Activated T-helper 17 cell treated with anti-CD3 and anti-CD28 coated beads, Interleukin-2, amount 50 U/mL, for 72 hours (primary cell): Measurements from ENCODE around the gene EHD1. TPM values are rescaled to one million over a fixed set of nuclear protein-coding genes. Genes with fewer than 3 reads are reported as not detected.
"Not testable (repeated sequence)": the region's sequence is repeated elsewhere in the genome, so short reads cannot be mapped to it uniquely, and the experiment has no call there.

Source experiments
- ATAC-seq: fragments of 150-1000 bp; cut with Tn5 transposase; replicated peaks from 2 replicates; pipeline ENCODE4 v1.10.0; 2021; ENCODE audit warnings: mild to moderate bottlenecking, moderate library complexity
- H3K27ac Mint-ChIP-seq: one replicate; pipeline ENCODE4 v1.8.0; 2022; ENCODE audit warnings: mixed read lengths
- H3K27me3 Mint-ChIP-seq: one replicate; pipeline ENCODE4 v1.8.0; 2022; ENCODE audit warnings: mixed read lengths
- H3K36me3 Mint-ChIP-seq: one replicate; pipeline ENCODE4 v1.8.0; 2022; ENCODE audit warnings: low read depth, mild to moderate bottlenecking, mixed read lengths
- H3K4me1 Mint-ChIP-seq: one replicate; pipeline ENCODE4 v1.8.0; 2022; ENCODE audit warnings: mixed read lengths
- H3K4me3 Mint-ChIP-seq: one replicate; pipeline ENCODE4 v1.8.0; 2022; ENCODE audit warnings: mild to moderate bottlenecking, mixed read lengths
- H3K9me3 Mint-ChIP-seq: one replicate; pipeline ENCODE4 v1.8.0; 2022; ENCODE audit warnings: mixed read lengths
- total RNA-seq, 2 donors: library from RNA; stranded (reverse); gene quantifications; one replicate each; pipeline ENCODE4 v1.2.3, GENCODE V29; 2022

The EHD1 gene
- total RNA-seq, 2 donors from 2014 or later = 96.5 to 107 TPM

DNA sequence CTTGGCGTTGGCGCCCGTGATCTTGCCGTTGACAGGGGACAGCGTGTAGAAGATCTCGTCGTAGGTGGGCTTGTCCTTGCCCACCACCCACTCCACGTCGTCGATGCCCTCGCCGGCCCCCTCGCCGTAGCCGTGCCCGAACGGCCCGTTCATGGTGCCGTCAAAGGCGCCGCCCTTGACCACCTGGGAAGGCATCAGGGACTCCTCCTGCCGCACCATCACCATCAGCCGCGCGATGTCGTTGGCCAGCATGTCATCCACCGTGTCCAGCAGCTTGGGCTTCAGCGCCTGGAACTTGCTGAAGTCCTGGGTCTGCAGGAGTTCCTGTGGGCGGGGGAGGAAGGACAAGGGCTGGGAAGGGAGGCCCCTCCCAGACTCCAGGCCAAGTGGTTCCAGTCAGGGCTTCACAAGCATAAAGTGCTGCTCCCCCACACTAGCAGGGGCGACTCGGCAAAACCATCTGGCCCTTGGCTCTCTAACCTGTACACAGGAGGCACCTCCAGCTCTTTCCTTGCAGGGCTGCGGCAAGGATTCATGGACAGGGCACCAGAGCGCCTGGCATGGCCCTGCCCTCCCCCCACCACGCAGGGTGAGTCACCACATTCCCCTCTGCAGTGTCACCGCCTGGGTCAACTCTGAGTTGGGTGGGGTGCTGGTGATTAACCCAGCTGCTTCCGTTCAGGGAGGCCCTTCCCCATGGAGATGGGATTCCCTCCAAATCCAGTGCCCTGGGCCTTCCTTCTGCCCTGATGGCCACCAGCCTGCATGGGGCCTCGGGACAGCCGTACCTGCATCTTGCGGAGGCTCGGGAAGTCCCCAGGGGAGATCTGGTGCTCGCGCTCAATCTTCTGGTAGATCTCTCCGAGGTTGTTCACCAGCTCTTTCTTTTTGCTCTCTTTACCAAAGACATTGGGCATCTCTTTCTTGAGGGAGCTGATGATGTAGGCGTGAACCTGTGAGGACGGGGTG, 23.6 kb downstream of the EHD1 start:
- peak overlapping the region; percentile 84 for H3K27ac Mint-ChIP-seq
- peaks cover 42% of the 10 kb centered on the region for H3K4me1 Mint-ChIP-seq
- peak overlapping the region; percentile 87 for H3K4me3 Mint-ChIP-seq
- no peak for ATAC-seq
- H3K27me3 Mint-ChIP-seq = no peaks in the 10 kb centered on the region
- H3K9me3 Mint-ChIP-seq = no peaks in the 10 kb centered on the region
- peaks cover 84% of the 10 kb centered on the region for H3K36me3 Mint-ChIP-seq

DNA sequence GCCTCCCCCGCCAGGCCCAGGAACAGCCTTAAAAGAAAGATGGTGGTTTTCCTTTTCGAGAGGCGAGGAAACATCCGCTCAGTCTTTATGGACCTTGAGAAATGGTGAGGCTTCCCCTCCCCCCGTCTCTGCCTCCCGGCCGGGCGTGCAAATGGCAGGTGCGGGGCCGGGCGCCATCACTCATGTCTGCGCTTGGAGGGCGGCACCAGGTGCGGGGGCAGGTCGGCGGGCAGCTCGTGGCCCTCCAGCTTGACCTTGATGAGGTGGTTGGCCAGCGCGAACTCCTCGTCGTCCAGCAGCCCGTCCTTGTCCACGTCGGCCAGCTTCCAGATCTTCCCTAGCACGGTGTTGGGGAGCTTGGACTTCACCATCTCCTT, 24.3 kb downstream of the EHD1 start:
- Mint-ChIP-seq H3K9me3 (no peaks in the 10 kb centered on the region), H3K27ac (peak overlapping the region; percentile 84), H3K27me3 (no peaks in the 10 kb centered on the region), H3K4me1 (peaks cover 45% of the 10 kb centered on the region), H3K4me3 (peak overlapping the region; percentile 87), H3K36me3 (peaks cover 77% of the 10 kb centered on the region)
- no peak for ATAC-seq

DNA sequence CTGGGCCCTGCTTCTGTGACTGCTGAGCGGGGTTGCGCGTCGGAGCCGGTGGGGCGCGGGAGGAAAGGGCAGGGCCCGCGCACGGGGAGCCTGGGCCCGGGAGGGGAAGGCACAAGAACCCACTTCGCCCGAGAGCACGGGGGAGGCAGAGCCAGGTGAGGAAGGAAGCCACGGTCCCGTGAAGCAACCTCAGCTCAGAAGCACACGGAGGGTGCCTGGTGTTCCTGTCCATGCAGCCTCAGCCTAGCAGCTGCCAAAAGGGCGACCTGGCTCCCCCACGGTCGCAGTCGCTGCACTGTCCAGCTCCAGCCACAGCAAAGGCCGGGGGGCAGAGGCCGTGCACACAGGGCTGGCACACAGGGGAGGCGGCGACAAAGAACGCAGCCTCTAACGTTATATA, 24.7 kb downstream of the EHD1 start:
- Mint-ChIP-seq H3K4me3 (peak overlapping the region; percentile 87), H3K9me3 (no peaks in the 10 kb centered on the region), H3K27ac (peak overlapping the region; percentile 92), H3K27me3 (no peaks in the 10 kb centered on the region), H3K36me3 (peaks cover 72% of the 10 kb centered on the region), H3K4me1 (peaks cover 48% of the 10 kb centered on the region)
- no peak for ATAC-seq

DNA sequence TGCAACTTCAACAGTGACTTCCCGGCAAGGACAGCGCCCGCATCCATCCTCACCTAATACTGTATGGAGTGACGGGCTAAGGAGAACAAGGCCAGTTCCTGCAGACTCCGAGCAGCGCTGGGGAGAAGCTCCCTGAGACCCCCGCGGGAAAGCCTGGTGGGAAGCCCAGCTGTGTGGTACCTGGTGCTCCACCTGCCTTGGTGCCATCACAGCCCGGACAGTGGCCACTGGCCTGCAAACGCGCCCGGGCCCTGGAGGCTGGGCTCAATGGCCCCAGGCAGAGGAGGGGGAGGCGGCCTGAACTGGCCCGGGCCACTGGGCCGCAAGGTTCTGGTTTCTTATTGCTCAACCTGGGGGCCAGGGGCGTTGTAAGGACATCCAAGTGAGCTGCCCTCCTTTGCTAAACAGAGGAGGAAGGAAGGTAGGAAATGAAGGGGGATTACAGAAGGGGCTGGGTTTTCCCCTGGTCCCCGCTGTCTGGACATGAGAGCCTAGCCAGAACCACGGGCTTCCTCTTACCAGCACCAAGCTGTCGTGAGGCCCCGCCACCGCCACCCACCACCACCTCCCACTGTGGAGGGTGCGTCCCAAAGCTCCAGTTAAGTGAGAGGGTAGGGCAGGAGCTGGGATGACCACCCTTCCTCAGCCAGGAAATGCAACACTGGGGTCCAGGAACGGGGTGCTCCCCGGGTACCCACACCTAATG, 25.5 kb downstream of the EHD1 start:
- Mint-ChIP-seq H3K36me3 (peaks cover 65% of the 10 kb centered on the region), H3K27me3 (no peaks in the 10 kb centered on the region), H3K4me1 (peaks cover 53% of the 10 kb centered on the region), H3K4me3 (peak overlapping the region; percentile 87), H3K27ac (peak overlapping the region; percentile 92), H3K9me3 (no peaks in the 10 kb centered on the region)
- ATAC-seq = no peak

DNA sequence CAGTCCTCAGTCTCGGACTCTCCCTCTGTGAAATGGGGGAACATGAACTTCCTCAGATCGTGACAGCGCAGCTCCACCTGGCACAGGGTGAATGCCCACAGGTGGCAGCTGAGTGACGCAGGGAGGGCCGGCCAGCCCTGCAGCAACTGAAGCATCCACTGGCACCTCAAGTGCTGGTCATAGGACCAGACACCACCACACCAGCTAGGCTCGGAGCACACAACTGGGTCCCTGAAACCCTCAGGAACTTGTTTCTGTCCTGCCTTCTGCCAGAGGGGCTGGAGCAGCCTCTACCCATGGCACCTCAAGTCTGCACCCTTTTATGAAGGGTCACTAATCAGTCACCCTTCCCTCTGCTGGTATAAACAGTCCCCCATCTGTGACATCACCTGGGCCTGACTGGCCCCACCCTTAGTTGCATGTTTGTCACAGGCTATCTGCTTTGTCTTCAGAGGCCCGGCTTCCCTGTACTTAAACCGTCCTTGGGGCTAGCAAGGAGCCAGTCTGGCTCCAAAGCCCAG, 26.5 kb downstream of the EHD1 start:
- no peaks in the 10 kb centered on the region for H3K9me3 Mint-ChIP-seq
- H3K27ac Mint-ChIP-seq = peak overlapping the region; percentile 92
- peaks cover 57% of the 10 kb centered on the region for H3K4me1 Mint-ChIP-seq
- H3K27me3 Mint-ChIP-seq = no peaks in the 10 kb centered on the region
- no peak for ATAC-seq
- peak overlapping the region; percentile 87 for H3K4me3 Mint-ChIP-seq
- peaks cover 55% of the 10 kb centered on the region for H3K36me3 Mint-ChIP-seq

DNA sequence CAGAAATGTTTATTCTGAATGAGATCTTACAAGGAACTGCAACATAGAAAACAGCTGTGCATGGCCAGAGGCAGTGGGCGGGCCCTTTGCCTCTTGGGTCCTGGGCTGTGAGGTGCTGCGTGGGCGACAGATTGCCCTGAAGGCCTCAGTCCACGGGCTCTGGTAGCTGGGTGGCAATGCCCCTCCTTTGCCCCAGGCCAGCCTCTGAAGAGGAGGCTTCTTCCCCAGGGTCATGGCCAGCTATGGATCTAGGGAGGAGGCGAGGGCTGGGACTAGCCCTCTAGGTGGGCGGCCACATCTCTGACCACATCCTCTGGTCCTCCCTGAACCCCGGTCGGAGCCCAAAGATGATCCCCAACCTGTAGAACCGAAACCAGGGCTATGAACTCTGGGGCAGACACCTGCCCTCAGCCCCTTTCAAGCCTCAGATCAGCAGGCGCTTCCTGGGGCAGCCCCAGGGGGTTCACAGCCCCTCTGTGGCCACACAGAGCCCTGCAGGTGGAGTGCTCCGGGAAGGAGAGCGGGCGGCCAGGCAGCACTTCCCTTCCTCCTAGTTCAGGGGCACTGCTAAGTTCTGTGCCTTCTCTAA, 27.3 kb downstream of the EHD1 start:
- Mint-ChIP-seq H3K27me3 (no peaks in the 10 kb centered on the region), H3K4me3 (peak overlapping the region; percentile 87), H3K27ac (peak overlapping the region; percentile 92), H3K36me3 (peaks cover 47% of the 10 kb centered on the region), H3K9me3 (no peaks in the 10 kb centered on the region), H3K4me1 (peaks cover 52% of the 10 kb centered on the region)
- peak; percentile 68 for ATAC-seq

DNA sequence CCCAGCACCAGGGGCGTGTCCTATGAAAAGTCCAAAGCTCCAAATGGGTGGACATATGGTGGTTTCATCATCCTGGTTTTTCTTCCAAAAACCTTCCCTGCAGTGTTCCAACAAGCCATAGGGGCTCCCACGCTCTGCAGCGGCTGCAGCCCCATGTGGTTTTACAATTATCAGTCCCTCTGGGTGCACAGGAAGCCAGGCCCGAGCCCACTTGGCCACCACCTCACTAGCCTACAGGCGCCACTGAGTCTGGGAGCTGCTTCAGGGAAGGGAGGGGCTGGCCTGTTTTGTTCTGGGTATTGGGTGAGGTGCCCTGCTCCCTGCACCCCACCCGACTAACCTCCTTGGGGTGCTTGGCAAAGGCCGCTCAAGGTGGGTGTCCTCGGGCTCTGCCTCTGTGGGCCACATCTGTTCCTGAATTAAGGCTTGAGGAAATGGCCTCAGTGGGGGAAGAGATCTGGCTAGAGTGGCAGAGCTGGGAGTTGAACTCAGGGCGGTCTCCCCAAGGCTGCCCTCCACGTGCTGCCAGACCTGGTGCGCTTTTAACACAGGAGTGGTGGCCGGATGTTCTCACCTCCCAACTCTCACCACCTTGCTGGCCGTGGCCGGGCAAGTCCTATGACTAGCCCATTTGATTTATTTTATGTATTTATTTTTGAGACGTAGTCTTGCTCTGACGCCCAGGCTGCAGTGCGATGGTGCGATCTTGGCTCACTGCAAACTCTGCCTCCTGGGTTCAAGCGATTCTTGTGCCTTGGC, 28.6 kb downstream of the EHD1 start:
- H3K27ac Mint-ChIP-seq = peak overlapping the region; percentile 79
- no peak for ATAC-seq
- H3K9me3 Mint-ChIP-seq = no peaks in the 10 kb centered on the region
- H3K27me3 Mint-ChIP-seq = no peaks in the 10 kb centered on the region
- H3K4me1 Mint-ChIP-seq = peaks cover 45% of the 10 kb centered on the region
- H3K4me3 Mint-ChIP-seq = no peak overlapping the region
- H3K36me3 Mint-ChIP-seq = peaks cover 34% of the 10 kb centered on the region

DNA sequence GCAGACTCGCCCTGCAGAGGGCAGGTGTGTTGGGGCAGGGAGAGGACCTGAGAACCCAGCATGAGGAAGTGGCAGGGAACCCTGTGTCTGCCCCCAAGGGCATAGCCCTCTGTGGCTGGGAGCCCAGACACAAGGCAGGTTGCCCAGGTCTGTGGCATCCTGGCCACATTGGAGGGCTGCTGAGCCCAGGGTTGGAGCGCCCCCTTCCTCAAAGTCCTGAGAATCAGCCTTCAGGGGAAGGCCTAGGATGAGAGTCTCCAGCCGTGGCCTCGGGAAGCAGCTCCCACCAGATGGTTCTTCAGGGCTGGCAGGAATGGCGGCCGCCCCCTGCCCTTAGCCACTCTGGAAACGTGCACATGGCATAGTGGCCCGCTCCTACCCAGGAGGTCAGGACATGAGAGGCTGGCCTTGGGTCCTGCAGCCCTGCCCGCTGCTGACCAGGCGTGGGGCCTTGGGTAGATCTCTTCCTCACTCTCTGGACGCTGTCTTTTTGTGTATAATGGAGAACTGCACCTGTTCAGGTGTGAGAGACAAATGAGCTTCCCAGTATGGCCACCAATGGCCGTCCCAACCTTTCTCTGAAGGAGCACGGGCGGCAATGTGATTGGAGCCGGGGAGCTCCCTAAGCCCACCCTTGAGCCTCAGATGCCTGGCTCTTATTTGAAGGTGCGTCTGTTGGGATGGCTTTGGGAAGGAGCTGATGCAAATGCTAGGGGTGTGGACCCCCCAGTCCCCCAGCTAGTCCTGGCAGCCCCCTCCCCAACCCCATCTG, 29.4 kb downstream of the EHD1 start:
- H3K4me1 Mint-ChIP-seq = peaks cover 39% of the 10 kb centered on the region
- H3K27me3 Mint-ChIP-seq = no peaks in the 10 kb centered on the region
- H3K9me3 Mint-ChIP-seq = no peaks in the 10 kb centered on the region
- H3K4me3 Mint-ChIP-seq = peak overlapping the region; percentile 33
- ATAC-seq = no peak
- peak overlapping the region; percentile 79 for H3K27ac Mint-ChIP-seq
- peaks cover 26% of the 10 kb centered on the region for H3K36me3 Mint-ChIP-seq

DNA sequence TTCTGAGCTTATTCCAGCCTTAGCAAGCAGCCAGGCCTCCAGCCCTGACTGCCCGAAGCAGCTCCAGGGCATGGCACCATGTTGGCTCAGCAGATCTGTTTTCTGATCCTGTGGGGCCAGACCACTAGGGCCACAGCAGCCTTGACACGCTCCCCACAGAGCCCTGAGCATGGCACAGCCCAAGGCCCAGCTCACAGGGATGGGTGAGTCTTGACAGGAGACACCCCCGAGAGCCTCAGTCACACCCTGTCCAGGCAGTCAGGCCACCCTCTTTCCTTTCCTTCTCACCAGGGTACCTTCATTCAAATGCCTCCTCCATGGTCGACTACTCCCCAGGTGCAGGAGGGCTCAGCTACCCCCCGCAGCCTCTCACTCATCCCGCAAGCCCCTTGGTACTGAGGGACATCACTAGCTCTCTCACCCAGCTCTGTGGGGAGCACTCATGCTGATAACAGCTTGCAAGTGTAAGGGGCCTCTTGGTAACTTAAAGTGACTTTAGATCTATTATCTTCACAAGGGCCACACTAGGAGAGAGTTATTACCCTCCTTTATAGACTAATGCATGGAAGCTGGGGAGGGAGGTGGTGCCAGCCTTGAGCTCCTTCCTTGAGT, 30.1 kb downstream of the EHD1 start:
- H3K4me3 Mint-ChIP-seq = peak overlapping the region; percentile 33
- H3K27me3 Mint-ChIP-seq = no peaks in the 10 kb centered on the region
- H3K27ac Mint-ChIP-seq = peak overlapping the region; percentile 79
- H3K36me3 Mint-ChIP-seq = peaks cover 19% of the 10 kb centered on the region
- ATAC-seq = no peak
- peaks cover 41% of the 10 kb centered on the region for H3K4me1 Mint-ChIP-seq
- no peaks in the 10 kb centered on the region for H3K9me3 Mint-ChIP-seq

DNA sequence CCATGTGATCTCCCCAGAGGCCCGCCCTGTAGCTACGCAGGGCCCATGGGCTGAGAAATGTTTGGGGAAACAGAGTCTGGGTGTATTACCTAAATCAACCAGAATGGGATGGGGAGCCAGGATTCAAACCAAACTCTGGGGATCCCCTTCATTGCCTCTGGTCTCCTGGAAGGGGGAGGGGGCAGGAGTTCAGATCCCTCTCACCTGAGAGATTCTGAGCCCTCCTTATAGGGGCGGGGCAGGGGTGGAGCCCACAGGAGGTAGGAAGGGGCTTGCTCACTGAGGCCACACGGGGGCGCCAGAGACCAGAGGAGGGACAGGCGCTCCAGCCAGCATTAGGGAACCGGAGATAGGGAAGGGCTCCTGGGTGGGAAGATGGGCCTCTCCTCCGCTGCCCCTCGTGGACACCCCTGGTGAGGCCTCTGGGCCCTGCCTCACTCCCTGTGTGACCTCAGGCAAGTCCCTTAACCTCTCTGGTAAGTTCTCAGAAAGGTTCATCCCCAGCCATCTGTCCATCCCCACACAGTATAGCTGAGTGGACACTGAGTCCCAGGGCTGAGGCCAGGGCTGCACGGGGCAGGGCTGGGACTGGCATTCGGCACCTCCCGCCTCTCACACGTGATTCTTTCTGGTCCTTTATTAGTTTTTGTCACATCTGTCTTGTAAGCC, 31.3 kb downstream of the EHD1 start:
- no peaks in the 10 kb centered on the region for H3K9me3 Mint-ChIP-seq
- H3K36me3 Mint-ChIP-seq = peaks cover 8% of the 10 kb centered on the region

DNA sequence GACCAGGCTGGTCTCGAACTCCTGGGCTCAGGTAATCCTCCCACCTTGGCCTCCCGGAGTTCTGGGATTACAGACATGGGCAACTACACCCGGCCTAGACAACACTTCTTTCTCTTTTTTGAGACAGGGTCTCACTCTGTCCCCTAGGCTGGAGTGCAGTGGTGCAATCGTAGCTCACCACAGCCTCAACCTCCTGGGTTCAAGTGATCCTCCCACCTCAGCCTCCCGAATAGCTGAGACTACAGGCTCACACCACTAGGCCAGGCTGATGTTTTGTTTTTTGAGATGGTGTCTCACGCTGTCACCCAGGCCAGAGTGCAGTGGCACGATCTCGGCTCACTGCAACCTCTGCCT, 32.7 kb downstream of the EHD1 start:
- H3K36me3 Mint-ChIP-seq, ATAC-seq, H3K27ac Mint-ChIP-seq, H3K9me3 Mint-ChIP-seq, H3K27me3 Mint-ChIP-seq: not testable (repeated sequence)
- H3K4me1 Mint-ChIP-seq = peaks cover 29% of the 10 kb centered on the region
- peak overlapping the region; percentile 73 for H3K4me3 Mint-ChIP-seq

More for the DNA sequence above, 31.3 kb downstream of the EHD1 start:
- H3K27me3 Mint-ChIP-seq = no peaks in the 10 kb centered on the region
- H3K27ac Mint-ChIP-seq = peak overlapping the region; percentile 38
- H3K4me3 Mint-ChIP-seq = no peak overlapping the region
- ATAC-seq = peak; percentile 75
- peaks cover 36% of the 10 kb centered on the region for H3K4me1 Mint-ChIP-seq

DNA sequence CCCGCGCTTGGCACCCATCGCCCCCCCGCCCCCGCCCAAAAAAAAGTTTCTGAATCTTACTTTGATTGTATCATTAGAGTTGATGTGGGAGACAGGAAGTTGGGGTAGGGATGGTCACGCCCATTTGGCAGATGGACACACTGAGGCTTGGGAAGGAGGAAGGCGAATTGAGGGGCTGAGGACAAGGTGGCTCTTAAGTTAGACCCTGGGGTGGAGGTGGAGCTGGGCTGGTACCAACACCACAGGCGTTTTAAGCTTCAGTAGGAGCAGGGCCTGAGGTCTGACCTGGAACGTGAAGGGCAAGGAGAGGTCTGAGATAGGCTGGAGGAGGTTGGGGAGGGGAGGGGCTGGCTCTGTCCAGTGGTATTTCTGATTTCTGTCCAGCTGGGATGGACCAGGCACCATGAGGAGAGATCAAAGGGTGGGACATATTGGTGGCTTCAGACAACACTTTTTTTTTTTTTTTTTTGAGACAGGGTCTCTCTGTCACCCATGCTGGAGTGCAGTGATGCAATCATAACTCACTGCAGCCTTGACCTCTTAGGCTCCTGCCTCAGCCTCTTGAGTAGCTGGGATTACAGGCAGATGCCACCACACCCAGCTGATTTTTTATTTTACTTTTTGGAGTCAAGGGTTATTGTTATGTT, 33.2 kb downstream of the EHD1 start:
- ATAC-seq = no peak
- Mint-ChIP-seq H3K4me1 (peaks cover 29% of the 10 kb centered on the region), H3K4me3 (peak overlapping the region; percentile 73), H3K27ac (no peak overlapping the region), H3K9me3 (no peaks in the 10 kb centered on the region), H3K27me3 (no peaks in the 10 kb centered on the region), H3K36me3 (no peaks in the 10 kb centered on the region)
